ENCODE measurements around the gene DYTN.

DNA sequence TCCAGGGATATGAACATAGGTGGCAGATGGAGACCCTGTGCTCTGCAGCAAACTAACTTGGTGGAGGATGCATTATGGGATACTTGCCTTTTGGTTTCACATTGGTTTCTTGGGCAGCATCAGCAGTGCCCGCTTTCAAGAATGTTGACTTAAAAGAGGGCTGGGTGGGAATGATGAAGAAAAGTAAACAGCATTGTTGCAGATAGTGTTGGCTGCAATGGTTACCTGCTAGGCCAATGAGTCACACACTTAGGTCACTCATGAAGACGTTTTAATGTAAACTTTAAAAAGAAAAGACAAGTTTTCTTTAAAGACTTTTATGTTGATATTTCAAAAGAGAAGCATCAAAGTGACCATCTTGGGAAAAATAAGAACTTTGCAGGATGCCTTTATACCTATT lies 102.0 kb downstream of the DYTN start:
- no peak for TF ChIP-seq EZH2phosphoT487 (IDR thresholded peaks at IDR 0.05; ENCODE audit: insufficient read depth, low read depth)
- TF ChIP-seq EZH2 (IDR thresholded peaks at IDR 0.05; ENCODE audit: insufficient read depth, poor library complexity, severe bottlenecking), result no peak
